GM12864 (cell line): ENCODE data around the gene QDPR.

ENCODE experiments used
- DNase-seq: peaks from one replicate; pipeline ENCODE4 v3.0.0-alpha.2; 2011; ENCODE audit warnings: low read depth
- H3K4me3 ChIP-seq: 2 replicates; pipeline ENCODE4 v1.5.1; 2011; ENCODE audit warnings: mild to moderate bottlenecking, low read depth, low read length, control low read depth
- TF ChIP-seq, protein P1 (sequence below): IDR thresholded peaks from 2 replicates; pipeline ENCODE4 v1.5.1; 2011; ENCODE audit warnings: low read depth, mild to moderate bottlenecking, moderate library complexity, low read length, control low read depth, inconsistent platforms; ENCODE audit errors: missing control alignments

The QDPR gene

GRCh38 chr4:17515445-17516407 is 3.8 kb upstream of the QDPR start:
- H3K4me3 ChIP-seq = no peak overlapping the region
- no peak for DNase-seq
- TF ChIP-seq, protein P1, sequence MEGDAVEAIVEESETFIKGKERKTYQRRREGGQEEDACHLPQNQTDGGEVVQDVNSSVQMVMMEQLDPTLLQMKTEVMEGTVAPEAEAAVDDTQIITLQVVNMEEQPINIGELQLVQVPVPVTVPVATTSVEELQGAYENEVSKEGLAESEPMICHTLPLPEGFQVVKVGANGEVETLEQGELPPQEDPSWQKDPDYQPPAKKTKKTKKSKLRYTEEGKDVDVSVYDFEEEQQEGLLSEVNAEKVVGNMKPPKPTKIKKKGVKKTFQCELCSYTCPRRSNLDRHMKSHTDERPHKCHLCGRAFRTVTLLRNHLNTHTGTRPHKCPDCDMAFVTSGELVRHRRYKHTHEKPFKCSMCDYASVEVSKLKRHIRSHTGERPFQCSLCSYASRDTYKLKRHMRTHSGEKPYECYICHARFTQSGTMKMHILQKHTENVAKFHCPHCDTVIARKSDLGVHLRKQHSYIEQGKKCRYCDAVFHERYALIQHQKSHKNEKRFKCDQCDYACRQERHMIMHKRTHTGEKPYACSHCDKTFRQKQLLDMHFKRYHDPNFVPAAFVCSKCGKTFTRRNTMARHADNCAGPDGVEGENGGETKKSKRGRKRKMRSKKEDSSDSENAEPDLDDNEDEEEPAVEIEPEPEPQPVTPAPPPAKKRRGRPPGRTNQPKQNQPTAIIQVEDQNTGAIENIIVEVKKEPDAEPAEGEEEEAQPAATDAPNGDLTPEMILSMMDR = no peak

GRCh38 chr4:17514865-17515264 is 3.0 kb upstream of the QDPR start, which contains the start of gene CLRN2:
TSS of gene CLRN2 (plus strand) at chr4:17515165. CDS start at chr4:17515267, 102 bp downstream.
- TF ChIP-seq, protein P1 = no peak
- H3K4me3 ChIP-seq = no peak within 1 kb of the TSS
- no peak for DNase-seq

- TF ChIP-seq, protein P1 = no peak
- no peak for DNase-seq
- no peak overlapping the region for H3K4me3 ChIP-seq
Measured at GRCh38 chr4:17512973-17513665, 1.2 kb upstream of the QDPR start.

- TF ChIP-seq, protein P1 = no peak
- DNase-seq = no peak
- peak overlapping the region; percentile 65 for H3K4me3 ChIP-seq
Measured at GRCh38 chr4:17511509-17511949, 361 bp downstream of the QDPR start.

DNA sequence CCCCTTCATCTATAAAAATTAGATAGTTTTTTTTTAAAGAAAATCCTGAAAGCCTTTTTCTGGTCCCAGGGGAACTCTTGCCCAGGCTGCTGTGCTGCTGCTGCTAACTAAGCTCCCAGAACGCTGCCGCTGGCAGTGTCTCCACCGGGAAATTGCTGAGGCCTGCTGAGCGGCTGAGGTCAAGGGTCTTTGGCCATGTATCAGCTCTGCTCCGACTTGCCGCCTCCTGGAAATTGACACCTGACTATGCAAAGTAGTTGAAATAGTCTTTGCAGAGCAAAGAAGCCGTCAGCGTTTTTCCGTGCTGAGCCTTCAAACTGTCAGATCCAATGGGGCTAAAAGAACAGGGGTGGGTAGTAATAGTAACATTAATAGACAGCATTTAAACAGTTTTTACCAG is 839 bp downstream of the QDPR start:
- H3K4me3 ChIP-seq = peak overlapping the region; percentile 65
- TF ChIP-seq, protein P1 = no peak
- no peak for DNase-seq

- TF ChIP-seq, protein P1 = no peak
- no peak overlapping the region; the same call in 1 of the 2 replicates for H3K4me3 ChIP-seq
- no peak for DNase-seq
Measured at GRCh38 chr4:17510582-17510981, 1.3 kb downstream of the QDPR start.
